HK-2 (cell line): ENCODE results near the gene RIPK4.
"Not testable (repeated sequence)": the region's sequence is repeated elsewhere in the genome, so short reads cannot be mapped to it uniquely, and the experiment has no call there.

Experiments used
- DNase-seq: peaks from one replicate; pipeline ENCODE4 v3.0.0-alpha.2; 2018; ENCODE audit not compliant: unreplicated experiment

The RIPK4 gene

GRCh38 chr21:41795726-41796125 lies 28.9 kb upstream of the RIPK4 start:
- DNase-seq = no peak

GRCh38 chr21:41794600-41794999 lies 27.7 kb upstream of the RIPK4 start:
- no peak for DNase-seq

- DNase-seq = no peak
Measured at GRCh38 chr21:41792711-41793110, 25.9 kb upstream of the RIPK4 start.

GRCh38 chr21:41786509-41786987 lies 19.7 kb upstream of the RIPK4 start:
- DNase-seq = peak; percentile 58

- DNase-seq = not testable (repeated sequence)
Measured at GRCh38 chr21:41785262-41785661, 18.4 kb upstream of the RIPK4 start.

GRCh38 chr21:41784456-41785102 lies 17.7 kb upstream of the RIPK4 start:
- no peak for DNase-seq

GRCh38 chr21:41783476-41784180 lies 16.8 kb upstream of the RIPK4 start:
- DNase-seq = no peak

GRCh38 chr21:41781050-41781410 lies 14.2 kb upstream of the RIPK4 start:
- DNase-seq = no peak

- no peak for DNase-seq
Measured at GRCh38 chr21:41780337-41781049, 13.6 kb upstream of the RIPK4 start.

- no peak for DNase-seq
Measured at GRCh38 chr21:41779659-41780058, 12.8 kb upstream of the RIPK4 start.

GRCh38 chr21:41778930-41779600 lies 12.2 kb upstream of the RIPK4 start:
- no peak for DNase-seq

GRCh38 chr21:41777951-41778815 lies 11.3 kb upstream of the RIPK4 start:
- DNase-seq = peak; percentile 81

GRCh38 chr21:41776778-41777177 lies 9.9 kb upstream of the RIPK4 start:
- no peak for DNase-seq

GRCh38 chr21:41775149-41775472 lies 8.3 kb upstream of the RIPK4 start:
- no peak for DNase-seq

GRCh38 chr21:41774467-41775148 lies 7.8 kb upstream of the RIPK4 start:
- no peak for DNase-seq

- DNase-seq = no peak
Measured at GRCh38 chr21:41772351-41773080, 5.7 kb upstream of the RIPK4 start.

GRCh38 chr21:41771625-41771945 lies 4.7 kb upstream of the RIPK4 start:
- no peak for DNase-seq

- no peak for DNase-seq
Measured at GRCh38 chr21:41770901-41771624, 4.2 kb upstream of the RIPK4 start.

- no peak for DNase-seq
Measured at GRCh38 chr21:41769933-41770332, 3.1 kb upstream of the RIPK4 start.

GRCh38 chr21:41769521-41769920 lies 2.7 kb upstream of the RIPK4 start:
- DNase-seq = no peak
